RWPE2 (cell line): ENCODE measurements around the gene COQ8A.

Source experiments
- ATAC-seq: fragments of 200-7000 bp; cut with Tn5 transposase; 3 replicates; pipeline ENCODE4 v1.9.1; 2021; ENCODE audit warnings: low read depth
- DNase-seq: peaks from one replicate; pipeline ENCODE4 v3.0.0-alpha.2; 2020; ENCODE audit warnings: low spot score
- H3K27ac ChIP-seq: fragments of 450-650 bp; 2 replicates; pipeline ENCODE4 v1.5.1; 2017; ENCODE audit warnings: mild to moderate bottlenecking; ENCODE audit not compliant: poor library complexity, severe bottlenecking
- H3K27me3 ChIP-seq: fragments of 250-450 bp; sonication (Bioruptor Pico); 2 replicates; pipeline ENCODE4 v1.5.1; 2021; ENCODE audit warnings: mild to moderate bottlenecking, moderate library complexity; ENCODE audit not compliant: insufficient read depth, poor library complexity, severe bottlenecking
- H3K36me3 ChIP-seq: fragments of 250-450 bp; sonication (Bioruptor Pico); 2 replicates; pipeline ENCODE4 v1.5.1; 2020; ENCODE audit warnings: low read depth, mild to moderate bottlenecking, moderate library complexity
- H3K4me1 ChIP-seq: fragments of 250-450 bp; sonication (Bioruptor Pico); 2 replicates; pipeline ENCODE4 v1.5.1; 2021; ENCODE audit warnings: mild to moderate bottlenecking, moderate library complexity; ENCODE audit not compliant: insufficient read depth, poor library complexity, severe bottlenecking
- H3K4me3 ChIP-seq: fragments of 250-450 bp; sonication (Bioruptor Pico); 2 replicates; pipeline ENCODE4 v1.5.1; 2021; ENCODE audit warnings: mild to moderate bottlenecking, moderate library complexity; ENCODE audit not compliant: severe bottlenecking
- H3K9me3 ChIP-seq: fragments of 250-450 bp; sonication (Bioruptor Pico); 2 replicates; pipeline ENCODE4 v1.5.1; 2021; ENCODE audit warnings: mild to moderate bottlenecking, moderate library complexity; ENCODE audit not compliant: severe bottlenecking
- TF ChIP-seq, protein P1 (sequence below): fragments of 450-650 bp; IDR thresholded peaks from one replicate; pipeline ENCODE4 v1.5.1; 2017; ENCODE audit warnings: mild to moderate bottlenecking, moderate library complexity; ENCODE audit not compliant: poor library complexity, severe bottlenecking

Gene COQ8A

DNA sequence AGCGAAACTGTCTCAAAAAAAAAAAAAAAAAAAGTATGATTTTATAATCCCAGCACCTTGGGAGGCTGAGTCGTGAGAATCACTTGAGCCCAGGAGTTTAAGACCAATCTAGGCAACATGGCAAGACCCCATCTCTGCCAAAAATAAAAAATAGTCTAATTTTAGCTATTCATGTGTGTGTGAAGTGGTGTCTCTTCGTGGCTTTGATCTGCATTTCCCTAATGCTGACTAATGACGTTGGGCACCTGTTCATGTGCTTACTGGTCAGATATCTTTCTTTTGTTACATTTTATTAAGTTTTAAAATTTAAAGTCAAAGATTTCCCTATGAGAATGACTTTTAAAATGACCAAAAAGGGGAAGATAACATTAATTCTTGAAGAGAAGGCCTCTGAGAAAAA is 38.7 kb upstream of the COQ8A start:
- no peak for ATAC-seq
- DNase-seq, result no peak
- Histone ChIP-seq H3K27ac (no peak overlapping the region), H3K36me3 (no peaks in the 10 kb centered on the region), H3K4me3 (no peak overlapping the region), H3K9me3 (no peaks in the 10 kb centered on the region), H3K4me1 (no peaks in the 10 kb centered on the region), H3K27me3 (no peaks in the 10 kb centered on the region)
- TF ChIP-seq, protein P1, sequence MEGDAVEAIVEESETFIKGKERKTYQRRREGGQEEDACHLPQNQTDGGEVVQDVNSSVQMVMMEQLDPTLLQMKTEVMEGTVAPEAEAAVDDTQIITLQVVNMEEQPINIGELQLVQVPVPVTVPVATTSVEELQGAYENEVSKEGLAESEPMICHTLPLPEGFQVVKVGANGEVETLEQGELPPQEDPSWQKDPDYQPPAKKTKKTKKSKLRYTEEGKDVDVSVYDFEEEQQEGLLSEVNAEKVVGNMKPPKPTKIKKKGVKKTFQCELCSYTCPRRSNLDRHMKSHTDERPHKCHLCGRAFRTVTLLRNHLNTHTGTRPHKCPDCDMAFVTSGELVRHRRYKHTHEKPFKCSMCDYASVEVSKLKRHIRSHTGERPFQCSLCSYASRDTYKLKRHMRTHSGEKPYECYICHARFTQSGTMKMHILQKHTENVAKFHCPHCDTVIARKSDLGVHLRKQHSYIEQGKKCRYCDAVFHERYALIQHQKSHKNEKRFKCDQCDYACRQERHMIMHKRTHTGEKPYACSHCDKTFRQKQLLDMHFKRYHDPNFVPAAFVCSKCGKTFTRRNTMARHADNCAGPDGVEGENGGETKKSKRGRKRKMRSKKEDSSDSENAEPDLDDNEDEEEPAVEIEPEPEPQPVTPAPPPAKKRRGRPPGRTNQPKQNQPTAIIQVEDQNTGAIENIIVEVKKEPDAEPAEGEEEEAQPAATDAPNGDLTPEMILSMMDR, result no peak

- Histone ChIP-seq H3K4me1 (no peaks in the 10 kb centered on the region), H3K27me3 (no peaks in the 10 kb centered on the region), H3K9me3 (no peaks in the 10 kb centered on the region), H3K36me3 (no peaks in the 10 kb centered on the region), H3K4me3 (no peak overlapping the region), H3K27ac (no peak overlapping the region)
- DNase-seq (no peak), ATAC-seq (no peak)
- TF ChIP-seq, protein P1, result no peak
These were observed 37.5 kb upstream of the COQ8A start for GRCh38 chr1:226902601-226903000.

DNA sequence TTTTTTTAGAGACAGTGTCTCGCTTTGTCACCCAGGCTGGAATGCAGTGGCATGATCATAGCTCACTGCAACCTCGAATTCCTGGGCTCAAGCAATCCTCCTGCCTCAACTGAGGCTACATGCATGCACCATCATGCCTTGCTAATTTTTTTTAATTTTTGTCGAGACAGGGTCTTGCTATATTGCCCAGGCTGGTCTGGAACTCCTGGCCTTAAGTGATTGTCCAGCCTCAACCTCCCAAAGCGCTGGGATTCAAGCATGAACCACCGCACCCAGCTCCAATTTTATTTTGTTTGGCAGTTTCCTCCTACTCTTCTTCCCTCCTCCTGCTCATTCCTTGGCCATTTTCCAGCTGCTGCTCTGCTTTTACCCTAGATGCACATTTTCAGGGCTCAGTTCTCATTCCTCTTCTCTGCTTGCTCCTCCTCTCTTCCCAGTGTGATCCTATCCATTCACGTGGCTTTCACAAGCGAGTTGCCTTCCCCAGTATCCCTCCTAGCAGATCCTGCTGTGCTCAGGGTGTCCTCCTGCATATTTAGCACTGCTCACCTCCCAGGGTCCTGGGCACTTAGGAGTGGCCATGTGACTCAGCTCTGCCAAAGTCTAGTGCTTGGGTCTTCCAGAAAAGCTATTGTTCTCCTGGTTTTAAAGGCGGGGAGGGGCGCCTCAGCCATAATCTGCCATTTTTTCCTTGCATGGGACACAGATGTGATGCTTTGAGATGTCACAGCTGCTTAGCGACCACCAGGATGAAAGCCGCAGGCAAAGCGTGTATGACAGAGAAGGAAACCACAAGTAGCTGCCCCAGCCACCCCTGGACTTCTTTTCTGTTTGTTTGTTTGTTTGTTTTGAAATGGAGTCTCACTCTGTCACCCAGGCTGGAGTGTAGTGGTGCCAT is 36.0 kb upstream of the COQ8A start:
- Histone ChIP-seq H3K4me3 (no peak overlapping the region), H3K27ac (no peak overlapping the region), H3K36me3 (no peaks in the 10 kb centered on the region), H3K9me3 (no peaks in the 10 kb centered on the region), H3K4me1 (no peaks in the 10 kb centered on the region), H3K27me3 (no peaks in the 10 kb centered on the region)
- ATAC-seq (no peak), DNase-seq (no peak)
- TF ChIP-seq, protein P1, result no peak

GRCh38 chr1:226904772-226905171 is 35.3 kb upstream of the COQ8A start:
- no peaks in the 10 kb centered on the region for H3K36me3 ChIP-seq
- H3K27ac ChIP-seq, result no peak overlapping the region
- no peaks in the 10 kb centered on the region for H3K4me1 ChIP-seq
- no peak overlapping the region for H3K4me3 ChIP-seq
- DNase-seq, result no peak
- ATAC-seq, result no peak
- no peaks in the 10 kb centered on the region for H3K9me3 ChIP-seq
- TF ChIP-seq, protein P1, result no peak
- H3K27me3 ChIP-seq, result no peaks in the 10 kb centered on the region

DNA sequence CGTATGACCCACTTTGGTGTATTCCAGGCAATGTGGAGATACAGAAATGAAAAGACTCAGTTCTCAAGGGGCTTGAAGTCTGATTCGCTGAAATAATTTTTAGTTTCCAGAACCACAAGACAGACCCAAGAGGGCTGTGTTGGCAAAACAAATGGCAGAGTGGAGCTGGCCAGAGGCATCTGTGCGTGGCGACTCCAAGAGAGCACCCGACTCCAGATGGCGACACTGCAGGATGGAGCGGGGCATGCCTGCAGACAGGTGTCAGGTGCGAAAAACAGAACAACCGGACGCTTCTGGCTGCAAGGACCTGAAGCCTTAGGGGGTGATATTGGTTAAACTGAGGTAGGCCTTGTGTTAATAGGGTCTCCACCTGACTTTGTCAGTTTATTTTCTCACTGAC is 31.7 kb upstream of the COQ8A start:
- Histone ChIP-seq H3K36me3 (no peaks in the 10 kb centered on the region), H3K27ac (no peak overlapping the region), H3K9me3 (no peaks in the 10 kb centered on the region), H3K27me3 (no peaks in the 10 kb centered on the region), H3K4me1 (no peaks in the 10 kb centered on the region), H3K4me3 (no peak overlapping the region)
- DNase-seq (no peak), ATAC-seq (no peak)
- TF ChIP-seq, protein P1, result no peak
